ENCODE measurements around the gene HDGFL3.

- no peak for TF ChIP-seq POLR2AphosphoS5 (IDR thresholded peaks at IDR 0.05; ENCODE audit: borderline replicate concordance, low read depth, low read length)
- no peak for TF ChIP-seq EZH2 (IDR thresholded peaks at IDR 0.05)
- TF ChIP-seq FOXP2 (optimal IDR thresholded peaks at IDR 0.05; ENCODE audit: control extremely low read depth, extremely low read length, insufficient read depth) = no peak
Observed at GRCh38 chr15:83219026-83219425, 11.4 kb upstream of the HDGFL3 start.
